ENCODE results near the gene UBXN10. TPM values are rescaled to one million over a fixed set of nuclear protein-coding genes. Genes with fewer than 3 reads are reported as not detected.

The UBXN10 gene
- total and polyA plus RNA-seq, 2 of the 8 experiments (the other 6 are each of a cell fraction or from before 2014, with no cell fraction given): 0.43 to 0.68 TPM

- TF ChIP-seq CHD7 (IDR thresholded peaks at IDR 0.05; ENCODE audit: insufficient replicate concordance, low read length) (no peak), RXRA (IDR thresholded peaks at IDR 0.05; ENCODE audit: insufficient read depth, low read depth, low read length) (no peak), E2F6 (IDR thresholded peaks at IDR 0.05) (no peak)
These were observed 11.5 kb downstream of the UBXN10 start (continued) for GRCh38 chr1:20197329-20197791.
